Lower leg skin (tissue), 4 donors: ENCODE results near the gene ADAM10. TPM values are rescaled to one million over a fixed set of nuclear protein-coding genes. Genes with fewer than 3 reads are reported as not detected.

Source experiments
- DNase-seq, 2 donors: peaks; one replicate each; pipeline ENCODE4 v3.0.0-alpha.2; 2019; ENCODE audit warnings: low spot score in 2 of 2
- H3K4me3 ChIP-seq: fragments of 200-600 bp; sonication (generic); 2 replicates; pipeline ENCODE4 v1.5.1; 2017; ENCODE audit warnings: mild to moderate bottlenecking, low read depth; ENCODE audit not compliant: poor library complexity, severe bottlenecking
- POLR2A ChIP-seq, 2 donors: fragments of 450-650 bp; IDR thresholded peaks; one replicate each; pipeline ENCODE4 v1.6.1; 2016 to 2017; ENCODE audit warnings: antibody characterized with exemption in 2 of 2, mild to moderate bottlenecking in 1 of 2, moderate library complexity in 1 of 2
- WGBS, 2 donors: methylation state at CpG; one replicate each; pipeline ENCODE4 v1.1.5; 2018; 5-methylcytosine and 5-hydroxymethylcytosine counted together
- intact Hi-C: fragments of 100-400 bp; cut with DNase I; formaldehyde crosslinking; loops from one replicate; pipeline ENCODE4 v1.15.0; 2023; ENCODE audit warnings: low total_unique reads
- total RNA-seq, 4 donors: library from RNA; depleted of rRNA; stranded (reverse); fragments of >200 nt; gene quantifications; one replicate each; pipeline ENCODE4 v1.1.0, GENCODE V29; 2016
- TF ChIP-seq, protein P1 (sequence below), 3 donors: fragments of 450-650 bp; IDR thresholded peaks; one replicate each; pipeline ENCODE4 v1.5.1; 2016; ENCODE audit warnings: antibody characterized with exemption in 3 of 3, mild to moderate bottlenecking in 3 of 3, moderate library complexity in 2 of 3

The ADAM10 gene
- total RNA-seq, 4 donors from 2014 or later, result 40.4 to 45.1 (median 44.5) TPM

- no peak for DNase-seq
- TF ChIP-seq POLR2A (IDR thresholded peaks at IDR 0.05), result no peak
- TF ChIP-seq, protein P1, sequence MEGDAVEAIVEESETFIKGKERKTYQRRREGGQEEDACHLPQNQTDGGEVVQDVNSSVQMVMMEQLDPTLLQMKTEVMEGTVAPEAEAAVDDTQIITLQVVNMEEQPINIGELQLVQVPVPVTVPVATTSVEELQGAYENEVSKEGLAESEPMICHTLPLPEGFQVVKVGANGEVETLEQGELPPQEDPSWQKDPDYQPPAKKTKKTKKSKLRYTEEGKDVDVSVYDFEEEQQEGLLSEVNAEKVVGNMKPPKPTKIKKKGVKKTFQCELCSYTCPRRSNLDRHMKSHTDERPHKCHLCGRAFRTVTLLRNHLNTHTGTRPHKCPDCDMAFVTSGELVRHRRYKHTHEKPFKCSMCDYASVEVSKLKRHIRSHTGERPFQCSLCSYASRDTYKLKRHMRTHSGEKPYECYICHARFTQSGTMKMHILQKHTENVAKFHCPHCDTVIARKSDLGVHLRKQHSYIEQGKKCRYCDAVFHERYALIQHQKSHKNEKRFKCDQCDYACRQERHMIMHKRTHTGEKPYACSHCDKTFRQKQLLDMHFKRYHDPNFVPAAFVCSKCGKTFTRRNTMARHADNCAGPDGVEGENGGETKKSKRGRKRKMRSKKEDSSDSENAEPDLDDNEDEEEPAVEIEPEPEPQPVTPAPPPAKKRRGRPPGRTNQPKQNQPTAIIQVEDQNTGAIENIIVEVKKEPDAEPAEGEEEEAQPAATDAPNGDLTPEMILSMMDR (IDR thresholded peaks at IDR 0.05), result no peak
- H3K4me3 ChIP-seq, result no peak overlapping the region
- 37 to 58% methylated on average over 2 of the region's 2 CpGs for WGBS, 2 donors
- intact Hi-C loops, result no loop called here
Observed at GRCh38 chr15:58568157-58568571, 181.3 kb downstream of the ADAM10 start.

GRCh38 chr15:58566029-58566428, 183.5 kb downstream of the ADAM10 start:
- TF ChIP-seq, protein P1 (IDR thresholded peaks at IDR 0.05), result no peak
- no peak for TF ChIP-seq POLR2A (IDR thresholded peaks at IDR 0.05)
- H3K4me3 ChIP-seq, result no peak overlapping the region
- WGBS, 2 donors, result 76 to 82% methylated on average over 6 of the region's 6 CpGs
- intact Hi-C loops, result no loop called here
- peak in 1 of 2 donors; percentile 21 for DNase-seq

GRCh38 chr15:58565619-58566018, 183.9 kb downstream of the ADAM10 start:
- 71 to 74% methylated on average over 4 of the region's 4 CpGs for WGBS, 2 donors
- no peak overlapping the region for H3K4me3 ChIP-seq
- intact Hi-C loops, result no loop called here
- no peak for TF ChIP-seq POLR2A (IDR thresholded peaks at IDR 0.05)
- TF ChIP-seq, protein P1 (IDR thresholded peaks at IDR 0.05), result no peak
- DNase-seq, result no peak

- DNase-seq, result peak in 1 of 2 donors; percentile 36
- intact Hi-C loops, result no loop called here
- H3K4me3 ChIP-seq, result no peak overlapping the region
- no peak for TF ChIP-seq POLR2A (IDR thresholded peaks at IDR 0.05)
- 90 to 93% methylated on average over 5 of the region's 6 CpGs for WGBS, 2 donors
Observed at GRCh38 chr15:58564981-58565380, 184.5 kb downstream of the ADAM10 start.

DNA sequence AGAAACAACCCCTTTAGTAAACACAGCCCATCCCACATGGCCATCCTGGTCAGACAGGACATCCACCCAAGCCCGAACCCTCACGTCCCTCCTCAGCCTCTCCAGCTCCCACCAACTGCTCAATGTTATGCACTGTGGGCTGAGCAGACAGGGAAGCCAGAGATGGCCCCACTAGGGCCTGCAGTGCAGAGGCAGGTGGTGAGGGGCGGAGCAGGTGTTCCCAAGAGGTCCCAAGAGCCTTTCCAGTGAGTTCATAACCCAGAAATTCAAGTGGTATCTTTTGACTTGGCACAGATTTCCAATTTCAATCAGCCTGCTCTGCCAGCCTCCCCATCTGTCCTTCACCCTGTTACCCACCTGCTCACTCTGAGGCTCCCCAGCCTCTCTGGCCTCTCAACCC, 187.4 kb downstream of the ADAM10 start:
- H3K4me3 ChIP-seq, result no peak overlapping the region
- no peak for TF ChIP-seq POLR2A (IDR thresholded peaks at IDR 0.05)
- TF ChIP-seq, protein P1 (IDR thresholded peaks at IDR 0.05), result no peak
- DNase-seq, result peak in 1 of 2 donors; percentile 48
- intact Hi-C loops, result no loop called here
- 47 to 98% methylated on average over 3 of the region's 3 CpGs for WGBS, 2 donors

DNA sequence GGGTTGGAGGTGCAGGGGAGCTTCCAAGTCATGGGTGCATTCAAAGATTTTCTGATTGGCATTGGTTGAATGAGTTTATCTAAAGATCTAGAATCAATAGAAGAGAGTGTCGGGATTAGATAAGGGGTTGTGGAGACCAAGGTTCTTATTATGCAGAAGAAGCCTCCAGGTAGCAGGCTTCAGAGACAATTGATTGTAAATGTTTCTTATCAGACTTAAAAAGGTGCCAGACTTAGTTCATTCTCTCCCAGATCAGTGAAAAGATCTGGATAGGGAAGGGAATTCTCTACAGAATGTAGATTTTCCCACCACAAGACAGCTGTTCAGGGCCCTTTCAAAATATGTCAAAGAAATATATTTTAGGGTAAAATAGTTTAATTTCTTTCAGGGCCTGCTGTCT, 188.2 kb downstream of the ADAM10 start:
- 0% methylated on average over 1 of the region's 1 CpG for WGBS, 2 donors
- TF ChIP-seq, protein P1 (IDR thresholded peaks at IDR 0.05), result no peak
- TF ChIP-seq POLR2A (IDR thresholded peaks at IDR 0.05), result no peak
- intact Hi-C loops, result no loop called here

More for the DNA sequence above, 188.2 kb downstream of the ADAM10 start:
- no peak overlapping the region for H3K4me3 ChIP-seq
- DNase-seq, result no peak
